ENCODE measurements around the gene CCDC184. TPM values are rescaled to one million over a fixed set of nuclear protein-coding genes. Genes with fewer than 3 reads are reported as not detected.
"Not testable (repeated sequence)": the region's sequence is repeated elsewhere in the genome, so short reads cannot be mapped to it uniquely, and the experiment has no call there.

CCDC184 gene
- polyA plus RNA-seq, 2 of the 4 experiments (the other 2 are of a cell fraction): 1.5 to 2.7 TPM

DNA sequence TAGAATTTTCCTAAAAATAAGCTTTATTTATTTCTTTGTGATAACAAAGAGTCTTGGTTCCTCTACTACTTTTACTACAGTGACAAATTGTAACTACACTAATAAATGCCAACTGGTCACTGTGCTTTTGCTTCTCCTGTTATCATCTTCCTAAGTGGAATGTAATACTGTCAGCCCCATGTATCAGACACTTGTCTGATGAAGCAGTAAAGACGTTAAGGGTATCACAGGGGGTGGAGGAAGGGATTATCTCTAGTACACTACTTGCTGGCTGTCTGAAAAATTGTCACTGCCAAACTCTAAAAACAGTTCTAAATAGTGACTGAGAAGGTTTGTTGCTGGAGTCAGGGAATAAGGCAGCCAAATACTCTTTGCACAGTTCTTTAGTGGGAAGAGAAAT lies 37.5 kb upstream of the CCDC184 start:
- ATAC-seq (no peak), DNase-seq (ENCODE audit: low read depth in 1 of 2, low spot score in 1 of 2) (no peak), FAIRE-seq (no peak)
- TF ChIP-seq SREBF2 (IDR thresholded peaks at IDR 0.05) (no peak), KDM5A (IDR thresholded peaks at IDR 0.05) (no peak), ZNF302 (CRISPR knock-in tag; IDR thresholded peaks at IDR 0.05) (no peak), RFX5 (IDR thresholded peaks at IDR 0.05) (no peak), EHMT2 (IDR thresholded peaks at IDR 0.05; ENCODE audit: low read depth) (no peak), CHD2 (IDR thresholded peaks at IDR 0.05; ENCODE audit: low read length, partially characterized antibody) (no peak), JUNB (IDR thresholded peaks at IDR 0.05) (no peak), CBX2 (IDR thresholded peaks at IDR 0.05; ENCODE audit: borderline replicate concordance, low read depth) (no peak), RARB (CRISPR knock-in tag; IDR thresholded peaks at IDR 0.05) (no peak), RCOR1 (IDR thresholded peaks at IDR 0.05; ENCODE audit: low read depth, low read length) (no peak), SMC3 (IDR thresholded peaks at IDR 0.05) (no peak)
- TF ChIP-seq, protein P1, sequence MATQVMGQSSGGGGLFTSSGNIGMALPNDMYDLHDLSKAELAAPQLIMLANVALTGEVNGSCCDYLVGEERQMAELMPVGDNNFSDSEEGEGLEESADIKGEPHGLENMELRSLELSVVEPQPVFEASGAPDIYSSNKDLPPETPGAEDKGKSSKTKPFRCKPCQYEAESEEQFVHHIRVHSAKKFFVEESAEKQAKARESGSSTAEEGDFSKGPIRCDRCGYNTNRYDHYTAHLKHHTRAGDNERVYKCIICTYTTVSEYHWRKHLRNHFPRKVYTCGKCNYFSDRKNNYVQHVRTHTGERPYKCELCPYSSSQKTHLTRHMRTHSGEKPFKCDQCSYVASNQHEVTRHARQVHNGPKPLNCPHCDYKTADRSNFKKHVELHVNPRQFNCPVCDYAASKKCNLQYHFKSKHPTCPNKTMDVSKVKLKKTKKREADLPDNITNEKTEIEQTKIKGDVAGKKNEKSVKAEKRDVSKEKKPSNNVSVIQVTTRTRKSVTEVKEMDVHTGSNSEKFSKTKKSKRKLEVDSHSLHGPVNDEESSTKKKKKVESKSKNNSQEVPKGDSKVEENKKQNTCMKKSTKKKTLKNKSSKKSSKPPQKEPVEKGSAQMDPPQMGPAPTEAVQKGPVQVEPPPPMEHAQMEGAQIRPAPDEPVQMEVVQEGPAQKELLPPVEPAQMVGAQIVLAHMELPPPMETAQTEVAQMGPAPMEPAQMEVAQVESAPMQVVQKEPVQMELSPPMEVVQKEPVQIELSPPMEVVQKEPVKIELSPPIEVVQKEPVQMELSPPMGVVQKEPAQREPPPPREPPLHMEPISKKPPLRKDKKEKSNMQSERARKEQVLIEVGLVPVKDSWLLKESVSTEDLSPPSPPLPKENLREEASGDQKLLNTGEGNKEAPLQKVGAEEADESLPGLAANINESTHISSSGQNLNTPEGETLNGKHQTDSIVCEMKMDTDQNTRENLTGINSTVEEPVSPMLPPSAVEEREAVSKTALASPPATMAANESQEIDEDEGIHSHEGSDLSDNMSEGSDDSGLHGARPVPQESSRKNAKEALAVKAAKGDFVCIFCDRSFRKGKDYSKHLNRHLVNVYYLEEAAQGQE (IDR thresholded peaks at IDR 0.05): no peak
- TF ChIP-seq, protein P2, sequence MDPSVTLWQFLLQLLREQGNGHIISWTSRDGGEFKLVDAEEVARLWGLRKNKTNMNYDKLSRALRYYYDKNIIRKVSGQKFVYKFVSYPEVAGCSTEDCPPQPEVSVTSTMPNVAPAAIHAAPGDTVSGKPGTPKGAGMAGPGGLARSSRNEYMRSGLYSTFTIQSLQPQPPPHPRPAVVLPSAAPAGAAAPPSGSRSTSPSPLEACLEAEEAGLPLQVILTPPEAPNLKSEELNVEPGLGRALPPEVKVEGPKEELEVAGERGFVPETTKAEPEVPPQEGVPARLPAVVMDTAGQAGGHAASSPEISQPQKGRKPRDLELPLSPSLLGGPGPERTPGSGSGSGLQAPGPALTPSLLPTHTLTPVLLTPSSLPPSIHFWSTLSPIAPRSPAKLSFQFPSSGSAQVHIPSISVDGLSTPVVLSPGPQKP (IDR thresholded peaks at IDR 0.05; ENCODE audit: low read depth, low read length): no peak
- H3K4me1 ChIP-seq: no peaks in the 10 kb centered on the region
- WGBS (ENCODE audit: missing lambda C conversion rate): 88% methylated on average over 1 of the region's 1 CpG
- H3K4me3 ChIP-seq: no peak overlapping the region
- CTCF ChIA-PET: interaction anchor here (0.6 to 3.7 kb wide), 5 partner anchors 9 to 515 kb away, joined by 3 to 19 read pairs (median 4); partner anchors contain the start of genes ASB8 and CCDC184
- POLR2A ChIA-PET: no interaction called here
- H3K27ac ChIP-seq: no peak overlapping the region
- H3K4me2 ChIP-seq: no peak overlapping the region
- H3K9me3 ChIP-seq: no peaks in the 10 kb centered on the region

DNA sequence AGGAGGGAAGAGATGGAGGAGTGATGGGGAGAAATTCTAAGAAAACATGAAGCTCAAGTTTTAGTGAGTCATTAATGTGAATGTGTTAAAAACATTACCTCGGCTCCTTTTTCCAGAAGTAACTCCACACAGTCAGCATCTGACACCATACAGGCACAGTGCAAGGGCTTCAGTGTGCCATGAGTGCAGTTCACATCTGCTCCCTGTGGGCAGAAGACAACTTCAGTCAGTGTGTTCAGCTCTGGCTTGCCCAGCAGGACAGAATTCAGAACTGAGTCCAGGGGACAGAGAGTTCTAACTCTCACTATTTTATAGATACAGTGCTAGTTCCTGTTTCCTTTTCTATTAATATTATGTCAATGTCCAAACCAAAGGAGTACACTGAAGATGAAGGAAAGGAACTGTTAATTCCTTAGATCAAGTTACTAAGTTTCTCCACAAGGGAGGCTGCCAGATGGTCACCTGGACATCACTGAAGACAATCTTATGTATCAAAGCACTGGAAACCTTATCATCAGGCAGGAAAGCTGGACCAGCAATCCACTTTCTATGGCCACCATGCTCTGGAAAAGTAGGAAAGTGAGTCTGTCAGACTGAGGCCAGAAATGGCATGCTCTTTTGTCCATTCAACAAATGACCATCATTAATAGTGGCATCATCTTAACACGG lies 32.2 kb upstream of the CCDC184 start:
- CTCF ChIA-PET: interaction anchor here (0.8 to 3.1 kb wide), 3 partner anchors 10 to 38 kb away, joined by 3 to 9 read pairs (median 4); no protein-coding TSS in a partner anchor
- no peak for DNase-seq (ENCODE audit: low read depth in 1 of 2, low spot score in 1 of 2)
- Histone ChIP-seq H3K4me1 (peaks cover 1% of the 10 kb centered on the region; the same call in 1 of the 3 replicates), H3K4me3 (no peak overlapping the region), H3K4me2 (no peak overlapping the region), H3K9me3 (no peaks in the 10 kb centered on the region), H3K27ac (no peak overlapping the region)
- WGBS (ENCODE audit: missing lambda C conversion rate): 80% methylated on average over 2 of the region's 2 CpGs
- TF ChIP-seq ZNF302 (CRISPR knock-in tag; IDR thresholded peaks at IDR 0.05): no peak
- no peak for TF ChIP-seq EP300 (IDR thresholded peaks at IDR 0.05)
- TF ChIP-seq RCOR1 (IDR thresholded peaks at IDR 0.05; ENCODE audit: low read depth, low read length): no peak
- no peak for TF ChIP-seq PHF8 (IDR thresholded peaks at IDR 0.05; ENCODE audit: borderline replicate concordance, low read depth)
- TF ChIP-seq KDM1A (IDR thresholded peaks at IDR 0.05; ENCODE audit: low read depth): no peak
- TF ChIP-seq RNF2 (IDR thresholded peaks at IDR 0.05; ENCODE audit: borderline replicate concordance, low read depth): no peak
- TF ChIP-seq, protein P3, sequence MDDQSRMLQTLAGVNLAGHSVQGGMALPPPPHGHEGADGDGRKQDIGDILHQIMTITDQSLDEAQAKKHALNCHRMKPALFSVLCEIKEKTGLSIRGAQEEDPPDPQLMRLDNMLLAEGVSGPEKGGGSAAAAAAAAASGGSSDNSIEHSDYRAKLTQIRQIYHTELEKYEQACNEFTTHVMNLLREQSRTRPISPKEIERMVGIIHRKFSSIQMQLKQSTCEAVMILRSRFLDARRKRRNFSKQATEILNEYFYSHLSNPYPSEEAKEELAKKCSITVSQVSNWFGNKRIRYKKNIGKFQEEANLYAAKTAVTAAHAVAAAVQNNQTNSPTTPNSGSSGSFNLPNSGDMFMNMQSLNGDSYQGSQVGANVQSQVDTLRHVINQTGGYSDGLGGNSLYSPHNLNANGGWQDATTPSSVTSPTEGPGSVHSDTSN (IDR thresholded peaks at IDR 0.05): no peak
- no peak for TF ChIP-seq CHD4 (IDR thresholded peaks at IDR 0.05; ENCODE audit: borderline replicate concordance)
- TF ChIP-seq, protein P4, sequence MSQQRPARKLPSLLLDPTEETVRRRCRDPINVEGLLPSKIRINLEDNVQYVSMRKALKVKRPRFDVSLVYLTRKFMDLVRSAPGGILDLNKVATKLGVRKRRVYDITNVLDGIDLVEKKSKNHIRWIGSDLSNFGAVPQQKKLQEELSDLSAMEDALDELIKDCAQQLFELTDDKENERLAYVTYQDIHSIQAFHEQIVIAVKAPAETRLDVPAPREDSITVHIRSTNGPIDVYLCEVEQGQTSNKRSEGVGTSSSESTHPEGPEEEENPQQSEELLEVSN (IDR thresholded peaks at IDR 0.05; ENCODE audit: borderline replicate concordance, low read depth): no peak
- TF ChIP-seq RARB (CRISPR knock-in tag; IDR thresholded peaks at IDR 0.05): no peak
- no peak for TF ChIP-seq CHD2 (IDR thresholded peaks at IDR 0.05; ENCODE audit: low read length, partially characterized antibody)
- TF ChIP-seq MYC (IDR thresholded peaks at IDR 0.05; ENCODE audit: borderline replicate concordance, low read length): no peak
- POLR2A ChIA-PET: interaction anchor here (0.8 kb wide), 1 partner anchor 9 kb away, joined by 3 read pairs; no protein-coding TSS in a partner anchor
- ATAC-seq: peak; percentile 39 to 43; a peak in 3 of 6 replicates
- FAIRE-seq: no peak

DNA sequence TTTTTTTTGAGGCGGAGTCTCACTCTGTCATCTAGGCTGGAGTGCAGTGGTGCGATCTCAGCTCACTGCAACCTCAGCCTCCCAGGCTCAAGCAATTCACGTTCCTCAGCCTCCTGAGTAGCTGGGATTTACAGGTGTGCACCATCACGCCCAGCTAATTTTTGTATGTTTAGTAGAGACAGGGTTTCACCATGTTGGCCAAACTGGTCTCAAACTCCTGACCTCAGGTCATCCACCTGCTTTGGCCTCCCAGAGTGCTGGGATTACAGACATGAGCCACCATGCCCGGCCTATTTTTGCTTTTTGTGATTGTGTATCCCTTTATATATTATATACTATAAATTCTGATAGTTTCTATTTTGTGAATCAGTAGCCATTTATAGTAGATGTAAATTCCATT lies 27.7 kb upstream of the CCDC184 start:
- ChIA-PET CTCF (interaction anchor here (1.0 kb wide), 1 partner anchor 14 kb away, joined by 3 read pairs; no protein-coding TSS in a partner anchor), POLR2A (interaction anchor here (3.1 kb wide), 1 partner anchor 50 kb away, joined by 24 read pairs; the partner anchor contains the start of gene SENP1)
- H3K9me3 ChIP-seq; DNase-seq (ENCODE audit: low read depth in 1 of 2, low spot score in 1 of 2); H3K4me1 ChIP-seq; H3K4me3 ChIP-seq; ATAC-seq; FAIRE-seq; H3K27ac ChIP-seq: not testable (repeated sequence)
- H3K4me2 ChIP-seq: peak overlapping the region; percentile 90; the same call in 1 of the 3 replicates
- 95% methylated on average over 5 of the region's 5 CpGs for WGBS (ENCODE audit: missing lambda C conversion rate)
